ENCODE results near the gene KLF7. TPM values are rescaled to one million over a fixed set of nuclear protein-coding genes. Genes with fewer than 3 reads are reported as not detected.

Gene KLF7
- total RNA-seq, 2 experiments from 2014 or later: not detected

- H3K4me3 ChIP-seq (ENCODE audit: low read depth, low read length, poor library complexity, severe bottlenecking): no peak overlapping the region
- no peaks in the 10 kb centered on the region for H3K79me2 ChIP-seq (ENCODE audit: insufficient read depth, low read depth, low read length)
- no peak overlapping the region for H3K4me2 ChIP-seq (ENCODE audit: low read length)
- no peaks in the 10 kb centered on the region for H3K9me2 ChIP-seq (ENCODE audit: insufficient read depth, low read length)
- H3K27ac ChIP-seq (ENCODE audit: low read depth, low read length, poor library complexity, severe bottlenecking): no peak overlapping the region
- H3K36me3 ChIP-seq (ENCODE audit: insufficient read depth, low read length): no peaks in the 10 kb centered on the region
- H3K4me1 ChIP-seq (ENCODE audit: insufficient read depth, low read length, poor library complexity, severe bottlenecking): no peaks in the 10 kb centered on the region
- CTCF ChIA-PET (ENCODE audit: unreplicated experiment): no interaction called here
- intact Hi-C loops (cut with micrococcal nuclease; ENCODE audit: unreplicated experiment): no loop called here
- H2AFZ ChIP-seq (ENCODE audit: low read length): no peak overlapping the region
- no peaks in the 10 kb centered on the region for H4K20me1 ChIP-seq (ENCODE audit: insufficient read depth, low read length)
- TF ChIP-seq CTCF (conservative IDR thresholded peaks at IDR 0.05; ENCODE audit: low read length) (no peak), EZH2phosphoT487 (IDR thresholded peaks at IDR 0.05; ENCODE audit: borderline replicate concordance, low read depth, low read length) (no peak)
- no peak for DNase-seq (ENCODE audit: low spot score)
- POLR2A ChIA-PET: interaction anchor here (0.7 kb wide), 1 partner anchor 106 kb away, joined by 5 read pairs; no protein-coding TSS in a partner anchor
- no TSS peak for BruUV-seq (replicated peaks)
- no peaks in the 10 kb centered on the region for H3K9me3 ChIP-seq (ENCODE audit: low read length)
Observed at GRCh38 chr2:207082619-207083018, 83.1 kb downstream of the KLF7 start.

- Histone ChIP-seq H3K9me2 (ENCODE audit: insufficient read depth, low read length) (no peaks in the 10 kb centered on the region), H2AFZ (ENCODE audit: low read length) (no peak overlapping the region), H3K27ac (ENCODE audit: low read depth, low read length, poor library complexity, severe bottlenecking) (no peak overlapping the region), H3K4me1 (ENCODE audit: insufficient read depth, low read length, poor library complexity, severe bottlenecking) (no peaks in the 10 kb centered on the region), H3K4me3 (ENCODE audit: low read depth, low read length, poor library complexity, severe bottlenecking) (no peak overlapping the region), H4K20me1 (ENCODE audit: insufficient read depth, low read length) (no peaks in the 10 kb centered on the region), H3K9me3 (ENCODE audit: low read length) (no peaks in the 10 kb centered on the region), H3K79me2 (ENCODE audit: insufficient read depth, low read depth, low read length) (no peaks in the 10 kb centered on the region), H3K36me3 (ENCODE audit: insufficient read depth, low read length) (no peaks in the 10 kb centered on the region), H3K4me2 (ENCODE audit: low read length) (no peak overlapping the region)
- CTCF ChIA-PET (ENCODE audit: unreplicated experiment): no interaction called here
- TF ChIP-seq CTCF (conservative IDR thresholded peaks at IDR 0.05; ENCODE audit: low read length) (no peak), EZH2phosphoT487 (IDR thresholded peaks at IDR 0.05; ENCODE audit: borderline replicate concordance, low read depth, low read length) (no peak)
- BruUV-seq (replicated peaks): no TSS peak
- POLR2A ChIA-PET: no interaction called here
- DNase-seq (ENCODE audit: low spot score): no peak
- intact Hi-C loops (cut with micrococcal nuclease; ENCODE audit: unreplicated experiment): no loop called here
Observed at GRCh38 chr2:207078186-207078798, 87.5 kb downstream of the KLF7 start.

GRCh38 chr2:207077266-207077665 is 88.5 kb downstream of the KLF7 start:
- no peak overlapping the region for H3K27ac ChIP-seq (ENCODE audit: low read depth, low read length, poor library complexity, severe bottlenecking)
- CTCF ChIA-PET (ENCODE audit: unreplicated experiment): no interaction called here

More at GRCh38 chr2:207077266-207077665, 88.5 kb downstream of the KLF7 start:
- intact Hi-C loops (cut with micrococcal nuclease; ENCODE audit: unreplicated experiment): no loop called here
- POLR2A ChIA-PET: no interaction called here
- no peaks in the 10 kb centered on the region for H3K36me3 ChIP-seq (ENCODE audit: insufficient read depth, low read length)
- no TSS peak for BruUV-seq (replicated peaks)
- no peaks in the 10 kb centered on the region for H3K9me3 ChIP-seq (ENCODE audit: low read length)
- H3K4me2 ChIP-seq (ENCODE audit: low read length): no peak overlapping the region
- no peaks in the 10 kb centered on the region for H3K79me2 ChIP-seq (ENCODE audit: insufficient read depth, low read depth, low read length)
- no peak overlapping the region for H2AFZ ChIP-seq (ENCODE audit: low read length)
- no peaks in the 10 kb centered on the region for H4K20me1 ChIP-seq (ENCODE audit: insufficient read depth, low read length)
- no peak overlapping the region for H3K4me3 ChIP-seq (ENCODE audit: low read depth, low read length, poor library complexity, severe bottlenecking)
- no peak for DNase-seq (ENCODE audit: low spot score)
- no peaks in the 10 kb centered on the region for H3K4me1 ChIP-seq (ENCODE audit: insufficient read depth, low read length, poor library complexity, severe bottlenecking)
- no peaks in the 10 kb centered on the region for H3K9me2 ChIP-seq (ENCODE audit: insufficient read depth, low read length)
- TF ChIP-seq CTCF (conservative IDR thresholded peaks at IDR 0.05; ENCODE audit: low read length) (no peak), EZH2phosphoT487 (IDR thresholded peaks at IDR 0.05; ENCODE audit: borderline replicate concordance, low read depth, low read length) (no peak)
